ENCODE measurements around the gene SYT1.

SYT1 gene

GRCh38 chr12:79366374-79366773, 501.8 kb downstream of the SYT1 start:
- FAIRE-seq = no peak

GRCh38 chr12:79367032-79367589, 502.5 kb downstream of the SYT1 start:
- no peak for FAIRE-seq

GRCh38 chr12:79370021-79370420, 505.4 kb downstream of the SYT1 start:
- FAIRE-seq = no peak

GRCh38 chr12:79371226-79371625, 506.7 kb downstream of the SYT1 start:
- no peak for FAIRE-seq

- FAIRE-seq = no peak
These were observed 509.4 kb downstream of the SYT1 start for GRCh38 chr12:79373896-79374499.

- no peak for FAIRE-seq
These were observed 510.0 kb downstream of the SYT1 start for GRCh38 chr12:79374545-79374944.

GRCh38 chr12:79375050-79375449, 510.5 kb downstream of the SYT1 start:
- FAIRE-seq = no peak

GRCh38 chr12:79378496-79378895, 513.9 kb downstream of the SYT1 start:
- no peak for FAIRE-seq

- no peak for FAIRE-seq
These were observed 515.8 kb downstream of the SYT1 start for GRCh38 chr12:79380402-79380801.

GRCh38 chr12:79381248-79382208, 517.0 kb downstream of the SYT1 start:
- FAIRE-seq = no peak

- no peak for FAIRE-seq
These were observed 520.0 kb downstream of the SYT1 start for GRCh38 chr12:79384551-79384950.

GRCh38 chr12:79388011-79388410, 523.4 kb downstream of the SYT1 start:
- FAIRE-seq = no peak

GRCh38 chr12:79393842-79394241, 529.3 kb downstream of the SYT1 start:
- FAIRE-seq = no peak

- no peak for FAIRE-seq
These were observed 533.0 kb downstream of the SYT1 start for GRCh38 chr12:79397609-79398008.

GRCh38 chr12:79400481-79400880, 535.9 kb downstream of the SYT1 start:
- FAIRE-seq = no peak

GRCh38 chr12:79402606-79403005, 538.0 kb downstream of the SYT1 start:
- no peak for FAIRE-seq

GRCh38 chr12:79406993-79407392, 542.4 kb downstream of the SYT1 start:
- FAIRE-seq = no peak

- FAIRE-seq = no peak
These were observed 543.4 kb downstream of the SYT1 start for GRCh38 chr12:79407671-79408622.

- no peak for FAIRE-seq
These were observed 544.1 kb downstream of the SYT1 start for GRCh38 chr12:79408689-79409088.

GRCh38 chr12:79409562-79409961, 545.0 kb downstream of the SYT1 start:
- no peak for FAIRE-seq

- FAIRE-seq = no peak
These were observed 547.2 kb downstream of the SYT1 start for GRCh38 chr12:79411791-79412190.

- no peak for FAIRE-seq
These were observed 549.2 kb downstream of the SYT1 start for GRCh38 chr12:79413796-79414195.

GRCh38 chr12:79414252-79414651, 549.7 kb downstream of the SYT1 start:
- peak; percentile 31 for FAIRE-seq

Measured in colon (tissue), 2 donors.